ENCODE results near the gene RASGEF1B.

- no peak for TF ChIP-seq POLR2A (IDR thresholded peaks at IDR 0.05; ENCODE audit: low read length)
- no peak for TF ChIP-seq GATA1 (IDR thresholded peaks at IDR 0.05; ENCODE audit: low read depth, low read length)
These were observed 18.9 kb upstream of the RASGEF1B start for GRCh38 chr4:81490403-81491160.

Measured in erythroblast (primary cell).